Naive thymus-derived CD8-positive, alpha-beta T cell (primary cell): ENCODE data around the gene STKLD1. TPM values are rescaled to one million over a fixed set of nuclear protein-coding genes. Genes with fewer than 3 reads are reported as not detected.

ENCODE experiments used
- ATAC-seq, 2 donors: fragments of 150-1000 bp; cut with Tn5 transposase in 1 of 2; sonication (Bioruptor Pico), chemical (Tn5 transposase) in 1 of 2; 1 replicate in 1 of 2; 2 replicates in 1 of 2; pipeline ENCODE4 v1.10.0; 2021; ENCODE audit warnings: mild to moderate bottlenecking in 2 of 2, moderate library complexity in 2 of 2
- POLR2A ChIA-PET: fragments of 350-600 bp; sonication (Branson Sonifier 250); formaldehyde crosslinking; loops from one replicate; lab custom pipeline; 2021; ENCODE audit warnings: antibody characterized with exemption; lab: Charles Lee
- DNase-seq, 10 donors: peaks; one replicate each; pipeline versions ENCODE4 v3.0.0 to v3.0.0-alpha.2; 2020 to 2022
- H3K27ac Mint-ChIP-seq, 10 donors: one replicate each; pipeline ENCODE4 v1.8.0; 2020 to 2022; ENCODE audit warnings: mild to moderate bottlenecking in 10 of 10, mixed read lengths in 10 of 10, moderate library complexity in 4 of 10, inconsistent platforms in 1 of 10
- H3K27me3 Mint-ChIP-seq, 5 donors: one replicate each; pipeline ENCODE4 v1.8.0; 2021 to 2022; ENCODE audit warnings: mixed read lengths in 5 of 5
- H3K36me3 Mint-ChIP-seq, 3 donors: one replicate each; pipeline ENCODE4 v1.8.0; 2020 to 2022; ENCODE audit warnings: mixed read lengths in 3 of 3, mild to moderate bottlenecking in 2 of 3, inconsistent platforms in 1 of 3
- H3K4me1 Mint-ChIP-seq, 4 donors: one replicate each; pipeline ENCODE4 v1.8.0; 2021 to 2022; ENCODE audit warnings: mixed read lengths in 4 of 4
- H3K4me3 Mint-ChIP-seq, 10 donors: one replicate each; pipeline ENCODE4 v1.8.0; 2020 to 2022; ENCODE audit warnings: mild to moderate bottlenecking in 10 of 10, mixed read lengths in 10 of 10, moderate library complexity in 6 of 10, inconsistent platforms in 1 of 10
- H3K9me3 Mint-ChIP-seq, 9 donors: one replicate each; pipeline ENCODE4 v1.8.0; 2020 to 2022; ENCODE audit warnings: mixed read lengths in 9 of 9, mild to moderate bottlenecking in 3 of 9, inconsistent platforms in 1 of 9, moderate library complexity in 1 of 9
- polyA plus RNA-seq, 3 donors: library from polyadenylated mRNA; unstranded; fragments of 300-500 nt; fragmentation: Illumina TruSeq; gene quantifications; one replicate each; pipeline ENCODE4 v1.2.3, GENCODE V29; 2021
- total RNA-seq, 8 experiments: library from RNA in 2 of 8; stranded (reverse) in 2 of 8; gene quantifications; one replicate each; pipeline ENCODE4 v1.2.3 and lab custom pipeline; 2021 to 2026

The STKLD1 gene
- total and polyA plus RNA-seq, 5 experiments from 2014 or later: 0.35 to 2.3 (median 1.3) TPM; not detected in 1

DNA sequence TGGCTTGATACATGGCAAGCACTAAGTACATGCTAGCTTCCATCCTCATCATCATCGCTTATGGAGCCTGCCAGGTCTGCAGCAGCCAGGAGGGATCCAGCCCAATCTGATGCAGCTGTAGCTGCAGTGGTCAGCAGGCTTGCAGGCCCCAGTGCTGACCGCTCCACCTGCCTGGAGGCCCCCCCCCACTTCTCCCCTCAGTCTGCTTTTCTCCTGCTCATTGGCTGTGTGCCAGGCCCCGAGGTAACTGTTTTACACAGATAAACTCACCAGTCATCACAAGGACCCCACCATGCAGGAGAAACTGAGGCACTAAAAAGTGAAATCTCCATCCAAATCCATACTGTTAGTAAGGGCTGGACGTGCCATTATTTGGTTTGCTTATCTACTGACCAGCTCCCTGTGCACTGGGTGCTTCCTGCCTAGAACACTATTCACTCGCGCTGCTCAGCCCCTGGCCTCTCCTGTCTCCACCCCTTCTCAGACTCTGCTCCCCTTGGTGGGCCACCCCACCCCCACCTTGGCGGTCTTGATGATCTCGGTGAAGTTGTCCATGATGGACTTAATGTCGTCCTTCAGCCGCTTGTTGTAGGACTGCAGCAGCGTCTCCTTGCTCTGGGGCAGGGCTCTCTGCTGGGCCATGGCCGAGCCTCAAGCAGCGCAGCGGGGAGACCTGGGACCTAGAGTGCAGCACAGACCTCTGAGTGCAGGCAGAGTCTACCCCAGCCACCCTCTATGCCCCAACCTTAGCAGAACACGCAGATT is 30.0 kb upstream of the STKLD1 start:
- H3K36me3 Mint-ChIP-seq: peaks cover 0 to 61% (median 15%) of the 10 kb centered on the region in 3 donors
- no peaks in the 10 kb centered on the region for H3K9me3 Mint-ChIP-seq
- POLR2A ChIA-PET: interaction anchor here (1.1 to 7.4 kb wide), 4 partner anchors 8 to 163 kb away, joined by 3 to 106 read pairs (median 20); partner anchors contain the start of genes STKLD1, SURF1, SURF2 and SURF4
- peaks cover 16 to 57% (median 49%) of the 10 kb centered on the region in 4 donors for H3K4me1 Mint-ChIP-seq
- no peak for DNase-seq
- no peaks in the 10 kb centered on the region for H3K27me3 Mint-ChIP-seq
- no peak for ATAC-seq
- peak overlapping the region; percentile 85 to 100 (median 93) for H3K4me3 Mint-ChIP-seq
- peak overlapping the region; percentile 54 to 99 (median 84) for H3K27ac Mint-ChIP-seq

- POLR2A ChIA-PET: interaction anchor here (0.6 to 7.4 kb wide), 14 partner anchors 8 to 677 kb away, joined by 3 to 106 read pairs (median 4); partner anchors contain the start of genes BRD3OS, GTF3C5, SLC2A6 and STKLD1
- no peaks in the 10 kb centered on the region for H3K27me3 Mint-ChIP-seq
- H3K27ac Mint-ChIP-seq: peak overlapping the region; percentile 86 to 99 (median 98)
- DNase-seq (peak in 6 of 10 donors; percentile 31 to 61 (median 45)), ATAC-seq (peak; percentile 53 to 60)
- H3K9me3 Mint-ChIP-seq: no peaks in the 10 kb centered on the region
- peaks cover 16 to 46% (median 42%) of the 10 kb centered on the region in 4 donors for H3K4me1 Mint-ChIP-seq
- H3K36me3 Mint-ChIP-seq: peaks cover 0 to 65% (median 21%) of the 10 kb centered on the region in 3 donors
- H3K4me3 Mint-ChIP-seq: peak overlapping the region; percentile 97 to 100 (median 99)
Observed at GRCh38 chr9:133347515-133347984, 28.6 kb upstream of the STKLD1 start.

DNA sequence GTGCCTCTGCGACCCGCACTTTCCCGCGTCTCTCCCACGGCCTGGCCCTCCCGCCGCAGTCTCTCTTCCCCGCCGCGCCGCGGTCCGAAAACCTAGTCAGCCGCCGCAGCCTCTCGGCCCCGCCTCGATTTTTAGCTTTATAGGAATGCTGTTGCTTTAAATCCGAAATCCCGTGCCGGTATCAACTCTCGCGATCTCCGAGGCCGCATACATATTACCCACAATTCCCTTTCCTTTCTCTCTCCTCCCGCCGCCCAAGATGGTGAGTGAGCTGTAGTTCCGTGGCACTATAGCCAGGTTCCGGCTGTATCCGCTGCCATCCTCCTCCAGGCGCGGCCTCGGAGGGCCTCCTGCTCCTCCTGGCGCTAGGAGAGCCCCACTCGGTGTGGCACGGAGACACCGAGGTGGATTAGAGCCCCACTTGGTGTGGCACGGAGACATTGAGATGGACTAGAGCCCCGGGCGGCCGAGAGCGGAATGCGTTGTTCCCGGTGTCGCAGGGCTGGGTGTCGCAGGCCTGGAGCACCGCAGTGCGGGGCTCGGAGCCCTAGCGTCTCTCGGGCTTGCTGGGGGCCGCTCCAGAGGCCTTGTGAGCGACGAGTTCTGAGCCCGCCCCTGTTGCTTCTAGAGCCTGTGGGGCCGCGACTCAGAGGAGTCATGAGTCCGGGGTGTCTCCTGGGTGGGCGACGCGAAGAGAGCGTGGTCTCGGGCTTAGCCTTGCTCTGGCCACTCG is 28.0 kb upstream of the STKLD1 start, which contains the start of the genes MED22 and RPL7A:
Gene MED22 (minus strand): TSS at position 147 of the 733 bp plus-strand sequence. CDS start 1,469 bp downstream, outside the sequence.
Gene RPL7A (plus strand): TSS at position 234 of the 733 bp plus-strand sequence. CDS start 26 bp downstream, at position 260.
- DNase-seq (peak; percentile 72 to 97 (median 90)), ATAC-seq (peak; percentile 87 to 88)
- peaks cover 18 to 46% (median 42%) of the 10 kb centered on the region in 4 donors for H3K4me1 Mint-ChIP-seq
- no peaks in the 10 kb centered on the region for H3K27me3 Mint-ChIP-seq
- H3K36me3 Mint-ChIP-seq: peaks cover 0 to 66% (median 21%) of the 10 kb centered on the region in 3 donors
- no peaks in the 10 kb centered on the region for H3K9me3 Mint-ChIP-seq
- POLR2A ChIA-PET: interaction anchor here (0.5 to 7.4 kb wide), 16 partner anchors 8 to 813 kb away, joined by 3 to 106 read pairs (median 4); partner anchors contain the start of genes BRD3OS, GTF3C5, SLC2A6 and STKLD1
- peak within 1 kb of the TSS; percentile 97 to 100 (median 99) for H3K4me3 Mint-ChIP-seq
- H3K27ac Mint-ChIP-seq: peak within 1 kb of the TSS; percentile 95 to 99 (median 98)

DNA sequence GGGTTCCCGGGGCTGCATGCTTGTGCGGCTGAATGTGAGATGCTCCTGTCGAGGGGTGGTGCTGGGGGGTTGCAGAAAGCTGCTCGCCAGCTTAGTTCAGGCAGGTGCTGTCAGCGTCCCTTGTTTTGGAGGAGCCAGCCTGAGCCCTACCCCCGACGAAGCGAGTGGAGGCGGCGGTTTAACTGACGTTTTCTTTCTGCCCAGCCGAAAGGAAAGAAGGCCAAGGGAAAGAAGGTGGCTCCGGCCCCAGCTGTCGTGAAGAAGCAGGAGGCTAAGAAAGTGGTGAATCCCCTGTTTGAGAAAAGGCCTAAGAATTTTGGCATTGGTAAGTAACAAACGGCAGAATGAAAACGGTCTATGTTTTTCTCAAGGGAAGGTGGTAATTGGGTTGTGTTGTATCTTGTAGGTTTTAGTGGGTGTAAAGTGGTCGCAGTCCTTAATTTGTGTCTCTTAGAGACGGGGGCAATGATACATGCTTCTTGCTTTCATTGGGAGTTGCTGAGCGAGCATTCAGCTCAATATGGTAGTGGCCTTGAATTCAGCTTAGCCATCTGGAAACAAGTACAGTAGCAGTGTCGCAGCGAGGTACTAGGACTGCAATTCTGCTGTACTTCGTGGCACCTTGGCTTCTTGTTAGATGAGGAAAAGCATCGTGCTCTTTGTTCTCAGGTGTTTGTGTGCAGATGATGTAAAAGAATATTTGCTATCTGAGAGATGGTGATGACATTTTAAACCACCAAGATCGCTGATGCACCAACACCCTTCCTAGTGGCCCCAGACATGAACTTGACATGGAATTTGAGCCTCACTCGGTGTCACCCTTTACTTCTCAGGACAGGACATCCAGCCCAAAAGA is 27.2 kb upstream of the STKLD1 start:
- POLR2A ChIA-PET: interaction anchor here (0.5 to 7.4 kb wide), 13 partner anchors 8 to 812 kb away, joined by 3 to 106 read pairs (median 4); partner anchors contain the start of genes STKLD1, SURF1, SURF2 and SURF4
- DNase-seq (no peak), ATAC-seq (no peak)
- peak overlapping the region; percentile 97 to 100 (median 99) for H3K4me3 Mint-ChIP-seq
- peaks cover 0 to 64% (median 21%) of the 10 kb centered on the region in 3 donors for H3K36me3 Mint-ChIP-seq
- peak overlapping the region; percentile 95 to 99 (median 98) for H3K27ac Mint-ChIP-seq
- peaks cover 20 to 50% (median 42%) of the 10 kb centered on the region in 4 donors for H3K4me1 Mint-ChIP-seq
- H3K27me3 Mint-ChIP-seq: no peaks in the 10 kb centered on the region
- H3K9me3 Mint-ChIP-seq: no peaks in the 10 kb centered on the region

- DNase-seq (no peak), ATAC-seq (no peak)
- Mint-ChIP-seq H3K9me3 (no peaks in the 10 kb centered on the region), H3K36me3 (peaks cover 0 to 53% (median 21%) of the 10 kb centered on the region in 3 donors), H3K4me1 (peaks cover 20 to 54% (median 48%) of the 10 kb centered on the region in 4 donors), H3K27ac (peak overlapping the region in 5 of 10 donors; percentile 44 to 97 (median 54)), H3K4me3 (peak overlapping the region in 9 of 10 donors; percentile 16 to 100 (median 44)), H3K27me3 (no peaks in the 10 kb centered on the region)
- POLR2A ChIA-PET: interaction anchor here (1.0 to 7.4 kb wide), 6 partner anchors 10 to 25 kb away, joined by 3 to 106 read pairs (median 7); partner anchors contain the start of genes STKLD1, SURF4 and SURF6
Observed at GRCh38 chr9:133349965-133350616, 26.1 kb upstream of the STKLD1 start.

DNA sequence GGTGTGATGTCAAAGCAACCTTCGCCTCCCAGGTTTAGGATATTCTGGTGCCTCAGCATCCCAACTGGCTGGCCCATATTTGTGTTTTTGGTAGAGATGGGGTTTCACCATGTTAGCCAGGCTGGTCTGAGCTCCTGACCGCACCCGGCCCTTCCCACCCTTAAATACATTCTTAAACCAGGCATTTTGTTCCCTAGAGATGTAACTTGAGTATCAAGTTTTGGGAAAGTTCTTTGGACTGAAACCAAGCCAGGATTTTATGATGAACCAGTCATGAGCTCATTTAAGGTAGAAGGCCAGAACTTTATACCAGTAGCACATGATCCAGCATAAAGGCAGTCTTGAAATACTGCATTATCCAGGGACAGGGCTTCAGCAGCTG is 24.6 kb upstream of the STKLD1 start:
- Mint-ChIP-seq H3K4me3 (no peak overlapping the region), H3K27me3 (no peaks in the 10 kb centered on the region), H3K4me1 (peaks cover 20 to 54% (median 45%) of the 10 kb centered on the region in 4 donors), H3K36me3 (peaks cover 0 to 50% (median 21%) of the 10 kb centered on the region in 3 donors), H3K27ac (peak overlapping the region in 1 of 10 donors; percentile 29), H3K9me3 (no peaks in the 10 kb centered on the region)
- ATAC-seq (no peak), DNase-seq (no peak)
- POLR2A ChIA-PET: interaction anchor here (1.4 to 7.4 kb wide), 3 partner anchors 15 to 22 kb away, joined by 3 to 106 read pairs (median 17); partner anchors contain the start of genes STKLD1, SURF4 and SURF6

GRCh38 chr9:133351908-133352634 is 24.1 kb upstream of the STKLD1 start:
- Mint-ChIP-seq H3K9me3 (no peaks in the 10 kb centered on the region), H3K36me3 (peaks cover 0 to 50% (median 21%) of the 10 kb centered on the region in 3 donors)

DNA sequence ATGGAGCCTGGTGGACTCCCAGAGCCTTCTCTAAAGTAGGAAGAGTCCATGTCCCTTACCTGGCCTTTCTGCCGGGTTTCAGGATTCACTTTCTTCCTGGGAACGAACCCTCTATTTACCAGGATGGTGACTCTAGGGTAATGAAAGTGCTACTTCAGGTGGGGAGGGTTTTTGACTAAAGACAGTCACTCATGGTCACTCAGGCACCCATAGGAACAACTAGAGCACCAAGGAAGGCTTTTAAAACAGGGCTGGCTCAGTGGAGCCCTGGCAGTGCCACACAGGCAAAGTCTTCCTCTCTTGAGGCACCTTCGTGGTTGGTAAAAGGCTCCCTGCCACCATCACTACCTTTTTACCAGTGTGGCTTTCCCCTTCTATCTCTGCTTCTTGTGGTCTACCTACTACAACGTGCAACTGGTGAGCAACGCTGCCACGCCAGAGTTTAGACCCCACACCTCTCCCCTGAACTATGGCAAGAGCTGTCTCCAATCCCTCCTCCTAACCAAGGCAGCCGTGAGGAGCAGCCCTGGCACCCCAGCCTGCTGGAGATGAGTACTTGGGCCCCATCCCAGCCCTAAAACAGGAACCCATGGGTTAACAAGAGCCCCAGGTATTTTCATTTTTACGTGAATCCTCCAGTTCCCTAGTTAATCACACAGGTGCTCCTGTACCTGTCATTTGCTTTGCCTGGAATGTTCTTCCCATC is 23.4 kb upstream of the STKLD1 start:
- POLR2A ChIA-PET: interaction anchor here (1.3 to 7.4 kb wide), 2 partner anchors 19 to 20 kb away, joined by 3 to 106 read pairs; partner anchors contain the start of genes STKLD1 and SURF4
- no peak for DNase-seq
- H3K4me1 Mint-ChIP-seq: peaks cover 17 to 54% (median 42%) of the 10 kb centered on the region in 4 donors

More at GRCh38 chr9:133351908-133352634, 24.1 kb upstream of the STKLD1 start:
- DNase-seq (peak in 2 of 10 donors; percentile 24 to 33), ATAC-seq (no peak)
- Mint-ChIP-seq H3K27me3 (no peaks in the 10 kb centered on the region), H3K4me3 (peak overlapping the region in 1 of 10 donors; percentile 25), H3K27ac (peak overlapping the region in 1 of 10 donors; percentile 75), H3K4me1 (peaks cover 18 to 50% (median 40%) of the 10 kb centered on the region in 4 donors)
- POLR2A ChIA-PET: interaction anchor here (1.3 to 7.4 kb wide), 3 partner anchors 14 to 21 kb away, joined by 3 to 106 read pairs (median 17); partner anchors contain the start of genes STKLD1 and SURF4

DNA sequence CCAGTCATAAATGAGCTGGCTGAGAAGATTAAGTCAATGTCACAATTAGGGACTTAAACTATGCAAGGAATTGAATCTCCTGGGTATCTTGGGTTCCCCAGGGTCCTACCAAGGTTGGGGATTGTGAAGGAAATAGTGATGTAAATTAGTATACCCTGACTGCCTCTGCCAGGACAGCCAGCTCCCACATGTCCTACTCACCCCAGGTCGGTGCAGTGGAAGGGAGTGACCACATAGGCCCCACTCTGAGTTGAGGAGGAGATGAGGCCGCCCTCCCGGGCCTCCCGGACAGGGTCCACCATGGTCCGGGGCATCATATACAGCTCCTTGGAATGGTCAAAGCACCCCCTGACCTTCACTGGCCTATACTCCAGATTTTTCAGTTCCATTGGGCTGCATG is 22.6 kb upstream of the STKLD1 start:
- no peaks in the 10 kb centered on the region for H3K9me3 Mint-ChIP-seq
- POLR2A ChIA-PET: interaction anchor here (1.3 to 7.8 kb wide), 2 partner anchors 19 to 20 kb away, joined by 3 to 143 read pairs; no protein-coding TSS in a partner anchor
- peaks cover 0 to 53% (median 20%) of the 10 kb centered on the region in 3 donors for H3K36me3 Mint-ChIP-seq
- no peak for DNase-seq
- ATAC-seq: no peak
- no peaks in the 10 kb centered on the region for H3K27me3 Mint-ChIP-seq
- peak overlapping the region in 3 of 10 donors; percentile 24 to 83 (median 54) for H3K4me3 Mint-ChIP-seq
- peak overlapping the region in 2 of 10 donors; percentile 53 to 87 for H3K27ac Mint-ChIP-seq
- peaks cover 18 to 58% (median 43%) of the 10 kb centered on the region in 4 donors for H3K4me1 Mint-ChIP-seq

More for the DNA sequence above, 23.4 kb upstream of the STKLD1 start:
- Mint-ChIP-seq H3K36me3 (peaks cover 0 to 53% (median 21%) of the 10 kb centered on the region in 3 donors), H3K27ac (peak overlapping the region in 3 of 10 donors; percentile 66 to 87 (median 84)), H3K27me3 (no peaks in the 10 kb centered on the region), H3K9me3 (no peaks in the 10 kb centered on the region), H3K4me3 (peak overlapping the region in 1 of 10 donors; percentile 28)
- no peak for ATAC-seq
